DOHH2 (cell line): ENCODE data around the gene ALKBH4.

Source experiments
- H3F3A ChIP-seq: fragments of 200-600 bp; sonication (generic), shearing (Covaris generic); 2 replicates; pipeline ENCODE4 v1.6.0; 2016; ENCODE audit warnings: antibody characterized with exemption, mild to moderate bottlenecking; ENCODE audit not compliant: control insufficient read depth, insufficient read depth
- H3K27ac ChIP-seq: fragments of 200-600 bp; sonication (generic); 2 replicates; pipeline ENCODE4 v1.5.1; 2014; ENCODE audit warnings: low read depth, mild to moderate bottlenecking, low read length, moderate library complexity
- H3K27me3 ChIP-seq: fragments of 200-600 bp; sonication (generic); 2 replicates; pipeline ENCODE4 v1.6.1; 2014; ENCODE audit warnings: mild to moderate bottlenecking, low read length, mixed read lengths; ENCODE audit not compliant: control insufficient read depth
- H3K36me3 ChIP-seq: fragments of 200-600 bp; sonication (generic); 2 replicates; pipeline ENCODE4 v1.6.1; 2014; ENCODE audit warnings: mild to moderate bottlenecking, low read length, moderate library complexity, mixed read lengths; ENCODE audit not compliant: control insufficient read depth
- H3K4me1 ChIP-seq: fragments of 200-600 bp; sonication (generic); 2 replicates; pipeline ENCODE4 v1.6.1; 2014; ENCODE audit warnings: mild to moderate bottlenecking, low read length, mixed read lengths; ENCODE audit not compliant: control insufficient read depth
- H3K4me2 ChIP-seq: fragments of 200-600 bp; sonication (generic); 2 replicates; pipeline ENCODE4 v1.6.0; 2014; ENCODE audit warnings: mild to moderate bottlenecking, low read length, moderate library complexity
- H3K4me3 ChIP-seq: fragments of 200-600 bp; sonication (generic); 2 replicates; pipeline ENCODE4 v1.5.1; 2014; ENCODE audit warnings: mild to moderate bottlenecking, low read length, mixed read lengths
- H3K79me2 ChIP-seq: fragments of 200-600 bp; sonication (generic); 2 replicates; pipeline ENCODE4 v1.6.1; 2014; ENCODE audit warnings: mild to moderate bottlenecking, low read length, mixed read lengths; ENCODE audit not compliant: control insufficient read depth
- H3K9me2 ChIP-seq: fragments of 200-600 bp; sonication (generic); replicated peaks from 2 replicates; pipeline ENCODE4 v1.6.1; 2014; ENCODE audit warnings: mild to moderate bottlenecking, low read length, mixed read lengths; ENCODE audit not compliant: control insufficient read depth
- H3K9me3 ChIP-seq: fragments of 200-600 bp; sonication (generic); 2 replicates; pipeline ENCODE4 v1.6.1; 2014; ENCODE audit warnings: antibody characterized with exemption, low read length, mixed read lengths; ENCODE audit not compliant: control insufficient read depth, insufficient read depth
- H4K20me1 ChIP-seq: fragments of 200-600 bp; sonication (generic); 2 replicates; pipeline ENCODE4 v1.6.0; 2014; ENCODE audit warnings: low read depth, mild to moderate bottlenecking, antibody characterized with exemption, low read length, moderate library complexity; ENCODE audit not compliant: control insufficient read depth, insufficient read depth
- CTCF ChIP-seq: fragments of 200-600 bp; sonication (generic); IDR thresholded peaks from one replicate; pipeline ENCODE4 v1.5.1; 2014; ENCODE audit warnings: antibody characterized with exemption, mild to moderate bottlenecking, low read depth, low read length; ENCODE audit not compliant: poor library complexity, severe bottlenecking
- EZH2phosphoT487 ChIP-seq: fragments of 200-600 bp; sonication (generic); IDR thresholded peaks from 2 replicates; pipeline ENCODE4 v1.6.1; 2017; ENCODE audit warnings: borderline replicate concordance, mild to moderate bottlenecking, antibody characterized with exemption, low read length, moderate library complexity, mixed read lengths

The ALKBH4 gene

GRCh38 chr7:102453319-102453718, 11.3 kb downstream of the ALKBH4 start:
- no peak overlapping the region for H3K4me2 ChIP-seq
- peaks cover 10% of the 10 kb centered on the region; the same call in 1 of the 2 replicates for H4K20me1 ChIP-seq
- peaks cover 27% of the 10 kb centered on the region for H3K36me3 ChIP-seq
- no peaks in the 10 kb centered on the region for H3K9me3 ChIP-seq
- no peaks in the 10 kb centered on the region for H3K9me2 ChIP-seq
- no peaks in the 10 kb centered on the region for H3K27me3 ChIP-seq
- H3F3A ChIP-seq = peaks cover 23% of the 10 kb centered on the region
- no peaks in the 10 kb centered on the region; the same call in none of the 2 replicates for H3K79me2 ChIP-seq
- TF ChIP-seq CTCF = no peak
- no peak for TF ChIP-seq EZH2phosphoT487
- H3K4me3 ChIP-seq = no peak overlapping the region
- no peak overlapping the region for H3K27ac ChIP-seq
- H3K4me1 ChIP-seq = peaks cover 15% of the 10 kb centered on the region

DNA sequence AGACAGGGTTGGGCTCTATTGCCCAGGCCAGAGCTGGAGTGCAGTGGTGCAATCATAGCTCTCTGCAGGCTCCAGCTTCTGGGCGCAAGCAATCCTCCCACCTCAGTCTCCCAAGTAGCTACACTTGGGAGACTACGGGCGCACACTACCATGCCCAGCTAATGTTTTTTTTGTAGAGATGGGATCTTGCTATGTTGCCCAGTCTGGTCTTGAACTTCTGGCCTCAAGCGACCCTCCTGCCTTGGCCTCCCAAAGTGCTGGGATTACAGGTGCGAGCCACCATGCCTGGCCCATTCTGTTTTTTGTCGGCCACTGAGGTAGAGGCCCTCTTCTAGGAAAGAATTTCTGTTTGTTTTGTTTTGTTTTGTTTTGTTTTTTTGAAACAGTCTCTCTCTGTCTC, 12.2 kb downstream of the ALKBH4 start:
- TF ChIP-seq EZH2phosphoT487 (no peak), CTCF (no peak)
- Histone ChIP-seq H3K9me2 (no peaks in the 10 kb centered on the region), H3K36me3 (peaks cover 31% of the 10 kb centered on the region), H4K20me1 (peaks cover 10% of the 10 kb centered on the region; the same call in 1 of the 2 replicates), H3K79me2 (peaks cover 8% of the 10 kb centered on the region), H3K27me3 (no peaks in the 10 kb centered on the region), H3K4me2 (no peak overlapping the region), H3K27ac (no peak overlapping the region), H3K9me3 (no peaks in the 10 kb centered on the region), H3F3A (peaks cover 23% of the 10 kb centered on the region), H3K4me3 (no peak overlapping the region), H3K4me1 (peaks cover 18% of the 10 kb centered on the region)

- Histone ChIP-seq H4K20me1 (peaks cover 10% of the 10 kb centered on the region; the same call in 1 of the 2 replicates), H3K4me1 (peaks cover 24% of the 10 kb centered on the region), H3K4me3 (no peak overlapping the region), H3K36me3 (peaks cover 31% of the 10 kb centered on the region), H3K27ac (no peak overlapping the region), H3K9me3 (no peaks in the 10 kb centered on the region), H3F3A (peaks cover 23% of the 10 kb centered on the region), H3K4me2 (no peak overlapping the region), H3K27me3 (no peaks in the 10 kb centered on the region), H3K79me2 (peaks cover 17% of the 10 kb centered on the region), H3K9me2 (no peaks in the 10 kb centered on the region)
- TF ChIP-seq CTCF (no peak), EZH2phosphoT487 (no peak)
These were observed 13.2 kb downstream of the ALKBH4 start for GRCh38 chr7:102451371-102452054.
